GM12872 (cell line): ENCODE data around the gene ERC1.

Experiments used
- CTCF ChIP-seq: IDR thresholded peaks from 3 replicates; pipeline ENCODE4 v1.5.1; 2011; ENCODE audit warnings: low read depth, mild to moderate bottlenecking, low read length, moderate library complexity; ENCODE audit not compliant: insufficient read depth

The ERC1 gene

GRCh38 chr12:1186298-1186697, 195.3 kb downstream of the ERC1 start:
- no peak for TF ChIP-seq CTCF

- no peak for TF ChIP-seq CTCF
These were observed 197.0 kb downstream of the ERC1 start for GRCh38 chr12:1188016-1188415.

- no peak for TF ChIP-seq CTCF
These were observed 198.1 kb downstream of the ERC1 start for GRCh38 chr12:1189163-1189562.

GRCh38 chr12:1195513-1195912, 204.5 kb downstream of the ERC1 start:
- no peak for TF ChIP-seq CTCF

- no peak for TF ChIP-seq CTCF
These were observed 206.4 kb downstream of the ERC1 start for GRCh38 chr12:1197264-1198018.

- TF ChIP-seq CTCF, result no peak
These were observed 208.7 kb downstream of the ERC1 start for GRCh38 chr12:1199700-1200099.

- no peak for TF ChIP-seq CTCF
These were observed 210.0 kb downstream of the ERC1 start for GRCh38 chr12:1201030-1201429.
